Measurements from ENCODE around the gene GAK.

The GAK gene

DNA sequence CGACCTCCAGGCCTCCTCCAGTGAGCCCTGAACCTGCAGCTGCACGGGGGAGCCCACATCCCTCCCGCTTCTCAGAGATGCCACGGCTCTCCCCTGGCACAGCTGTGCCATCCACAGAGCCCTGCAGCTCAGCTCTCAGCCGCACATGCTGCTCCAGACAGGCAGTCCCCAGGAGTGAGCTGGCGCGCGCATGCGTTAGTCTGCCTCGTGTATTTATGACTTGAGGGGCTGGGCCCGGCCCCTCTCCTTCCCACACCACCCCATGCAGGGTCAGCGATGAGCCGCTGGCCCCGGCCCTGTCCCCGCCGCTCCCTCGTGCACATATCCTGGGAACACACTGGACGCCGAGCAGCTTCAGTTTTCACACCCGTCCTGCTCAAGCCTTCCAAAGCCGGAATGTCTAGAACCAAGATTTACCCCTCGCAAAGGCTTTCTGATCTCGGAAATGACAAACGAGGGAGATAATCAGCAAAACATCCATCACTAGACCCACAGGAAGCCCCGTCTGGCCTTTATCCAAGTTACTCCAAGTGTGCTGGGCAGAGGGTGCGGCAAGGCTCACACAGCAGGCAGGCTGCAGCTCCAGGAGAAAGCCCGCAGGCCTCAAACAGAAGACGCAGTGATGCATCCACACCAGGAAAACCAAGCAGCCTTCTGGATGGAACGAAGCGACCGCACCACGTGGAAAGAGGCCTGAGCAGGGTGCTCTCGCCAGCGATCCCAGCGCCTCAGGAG, 24.3 kb downstream of the GAK start:
- no peak for DNase-seq (ENCODE audit: low read depth in 2 of 2)

DNA sequence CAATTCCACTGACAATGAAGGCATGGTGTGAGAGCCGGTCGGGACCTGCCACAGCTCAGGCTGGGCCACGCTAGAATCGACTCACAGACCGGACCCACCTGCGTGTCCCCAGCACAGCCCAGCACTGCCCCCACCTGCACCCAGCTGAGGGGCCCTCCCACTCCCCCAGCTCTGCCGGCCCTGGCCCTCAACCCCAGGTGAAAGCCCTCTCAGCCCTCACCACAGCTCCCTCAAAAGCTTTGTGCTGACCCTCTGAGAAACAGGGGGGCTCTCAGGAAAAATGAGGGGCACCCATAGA, 25.1 kb downstream of the GAK start:
- no peak for DNase-seq (ENCODE audit: low read depth in 2 of 2)

DNA sequence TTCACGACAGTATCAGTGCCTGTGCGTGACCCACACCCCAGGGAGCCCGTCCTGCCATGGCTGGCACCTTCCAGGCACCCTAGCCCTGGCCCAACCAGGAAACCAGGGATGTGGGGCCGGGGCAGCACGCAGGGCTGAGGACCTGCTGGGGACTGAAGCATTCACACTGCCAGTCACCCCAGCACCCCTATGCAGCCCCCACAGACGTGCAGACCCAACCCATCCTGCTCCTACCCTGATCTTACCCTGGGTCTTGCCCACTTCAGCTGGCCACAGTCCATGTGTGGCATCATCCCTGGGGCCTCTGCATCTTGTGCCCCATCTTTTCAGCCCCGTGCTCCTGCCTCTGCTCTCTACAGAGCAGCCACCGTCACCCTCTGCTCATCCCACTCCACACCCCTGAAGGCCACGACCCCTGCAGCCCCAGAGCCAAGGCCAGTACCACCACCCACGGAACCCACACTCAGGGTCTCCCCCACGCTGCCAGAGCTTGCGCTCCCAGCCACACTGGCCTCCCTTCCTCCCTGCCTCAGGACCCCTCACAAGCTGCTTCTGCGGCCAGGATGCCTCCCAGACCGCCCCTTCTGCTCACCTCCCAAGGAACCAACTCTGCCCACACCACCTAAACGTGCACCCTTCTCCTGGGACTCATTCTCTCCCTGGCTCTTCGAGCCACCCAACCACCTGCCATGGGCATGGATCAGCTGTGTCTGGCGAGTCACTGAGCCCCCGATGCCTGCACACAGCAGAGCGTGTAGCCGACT, 25.6 kb downstream of the GAK start:
- DNase-seq (ENCODE audit: low read depth in 2 of 2) = no peak

DNA sequence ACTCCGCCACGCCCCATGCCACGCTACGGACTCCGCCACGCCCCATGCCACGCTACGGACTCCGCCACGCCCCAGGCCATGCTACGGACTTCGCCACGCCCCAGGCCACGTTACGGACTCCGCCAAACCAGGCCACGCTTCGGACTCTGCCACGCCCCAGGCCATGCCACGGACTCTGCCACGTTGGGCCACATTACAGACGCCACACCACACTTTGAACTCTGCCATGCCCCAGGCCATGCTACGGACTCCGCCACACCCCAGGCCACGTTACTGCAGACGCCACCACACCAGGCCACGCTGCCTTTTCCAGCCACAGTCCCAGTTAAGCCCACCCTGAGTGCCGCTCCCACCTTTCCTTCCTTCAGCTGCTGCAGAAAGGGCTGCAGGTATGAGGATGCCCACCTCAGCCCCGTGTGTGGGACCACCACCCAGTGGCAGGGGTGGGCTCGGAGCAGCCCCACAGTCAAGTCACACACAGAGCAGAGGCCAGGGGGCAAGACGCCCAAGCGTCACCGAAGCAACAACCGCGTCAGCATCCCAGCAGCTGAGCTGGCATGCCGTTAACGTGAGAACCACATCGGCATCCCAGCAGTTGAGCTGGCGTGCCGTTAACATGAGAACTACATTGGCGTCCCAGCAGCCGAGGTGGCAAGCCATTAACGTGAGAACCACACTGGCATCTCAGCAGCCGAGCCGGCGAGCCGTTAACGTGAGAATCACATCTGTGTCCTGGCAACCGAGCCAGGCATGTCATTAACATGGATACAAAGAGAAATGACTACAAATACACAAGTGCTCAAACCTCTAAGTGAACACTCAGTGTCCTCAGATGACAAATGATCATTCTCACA, 26.4 kb downstream of the GAK start:
- DNase-seq (ENCODE audit: low read depth in 2 of 2) = no peak

DNA sequence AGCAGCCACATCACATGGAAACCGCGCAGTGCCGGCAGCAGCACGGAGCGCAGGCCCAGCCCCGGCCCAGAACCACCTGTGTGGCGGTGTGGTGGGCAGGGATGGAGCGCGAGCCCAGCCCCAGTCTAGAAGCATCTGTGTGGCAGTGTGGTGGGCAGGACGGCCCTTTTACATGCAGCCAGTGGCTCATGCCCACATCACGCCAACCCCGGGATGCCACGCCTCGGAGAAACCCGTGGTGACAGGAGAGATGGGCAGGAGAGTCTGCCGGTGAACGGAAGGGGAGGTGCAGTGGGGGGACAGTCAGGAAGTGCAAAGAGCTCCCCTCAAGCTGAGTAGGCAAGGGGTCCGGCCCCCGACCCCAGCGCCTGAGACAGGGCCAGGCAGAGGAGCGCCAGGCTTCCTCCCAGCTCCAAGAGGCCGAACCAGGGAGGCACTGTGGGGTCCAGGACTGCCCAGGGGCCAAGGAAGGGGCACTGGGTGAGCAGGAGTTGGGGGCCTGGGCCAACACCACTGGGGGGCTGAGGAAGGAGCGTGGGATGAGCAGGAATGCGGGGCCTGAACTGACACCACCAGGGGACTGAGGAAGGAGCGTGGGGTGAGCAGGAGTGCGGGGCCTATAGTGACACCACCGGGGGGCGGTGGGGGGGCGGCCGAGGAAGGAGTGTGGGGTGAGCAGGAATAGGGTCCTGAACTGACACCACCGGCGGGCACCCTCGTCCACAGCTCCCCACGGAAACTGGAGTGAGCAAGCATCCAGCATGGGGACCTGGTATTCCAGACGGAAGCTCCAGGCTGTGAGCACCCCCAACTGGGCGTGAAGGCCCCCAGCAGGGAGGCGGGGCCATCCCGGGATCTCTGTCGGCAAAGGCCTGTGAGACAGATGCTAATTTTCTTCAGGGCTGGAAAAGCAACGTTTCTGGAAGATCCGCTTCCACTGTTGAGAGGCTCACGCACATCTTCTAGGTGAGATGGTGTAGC, 28.8 kb downstream of the GAK start:
- DNase-seq (ENCODE audit: low read depth in 2 of 2) = no peak

DNA sequence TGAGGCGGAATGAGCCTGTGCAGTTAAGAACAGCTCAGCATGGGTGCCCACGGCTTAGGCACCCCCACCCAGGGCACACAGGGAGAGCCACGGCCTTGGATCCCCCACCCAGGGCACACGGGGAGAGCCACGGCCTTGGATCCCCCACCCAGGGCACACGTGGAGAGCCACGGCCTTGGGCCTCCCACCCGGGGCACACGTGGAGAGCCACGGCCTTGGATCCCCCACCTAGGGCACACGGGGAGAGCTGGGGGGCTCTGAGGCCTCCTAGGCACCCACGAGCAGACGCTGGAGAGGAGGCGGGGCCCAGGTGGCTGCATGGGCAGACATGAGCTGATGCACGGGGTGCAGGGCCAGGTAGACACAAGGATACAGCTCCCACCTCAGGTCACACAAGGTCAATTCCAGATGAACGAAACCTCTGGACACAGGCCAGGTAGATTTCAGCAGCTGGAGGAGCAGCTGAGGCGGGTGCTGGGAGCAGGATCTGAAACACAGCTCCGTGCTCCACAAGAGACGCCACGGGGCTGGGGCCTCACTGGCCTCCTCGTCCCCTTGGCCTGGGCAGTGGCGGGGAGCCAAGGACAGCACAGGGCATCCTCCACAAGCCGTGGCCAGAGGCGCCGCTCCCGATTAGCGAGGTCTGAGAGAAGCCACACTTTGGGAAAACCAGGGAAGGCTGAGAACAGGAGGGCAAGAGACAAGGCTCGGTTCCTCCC, 30.8 kb downstream of the GAK start:
- DNase-seq (ENCODE audit: low read depth in 2 of 2) = no peak

DNA sequence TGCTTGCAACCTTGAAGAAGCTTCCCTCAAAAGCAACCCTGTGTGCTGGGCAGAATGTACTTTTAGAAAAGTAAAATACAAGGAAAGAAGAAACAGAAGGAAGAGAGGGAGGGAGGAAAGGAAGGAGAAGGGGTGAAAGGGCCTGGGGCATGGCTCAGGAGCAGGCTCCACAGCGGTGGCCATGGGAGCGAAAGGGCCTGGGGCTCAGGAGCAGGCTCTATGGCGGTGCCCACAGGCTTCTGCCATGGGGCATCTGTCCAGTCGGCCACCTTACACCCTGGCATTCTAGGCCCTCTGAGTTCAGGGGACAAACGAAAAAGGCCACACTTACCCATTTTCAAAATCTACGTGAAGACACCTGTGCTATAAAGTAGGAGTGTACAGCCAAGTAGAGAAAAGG, 31.4 kb downstream of the GAK start:
- no peak for DNase-seq (ENCODE audit: low read depth in 2 of 2)

DNA sequence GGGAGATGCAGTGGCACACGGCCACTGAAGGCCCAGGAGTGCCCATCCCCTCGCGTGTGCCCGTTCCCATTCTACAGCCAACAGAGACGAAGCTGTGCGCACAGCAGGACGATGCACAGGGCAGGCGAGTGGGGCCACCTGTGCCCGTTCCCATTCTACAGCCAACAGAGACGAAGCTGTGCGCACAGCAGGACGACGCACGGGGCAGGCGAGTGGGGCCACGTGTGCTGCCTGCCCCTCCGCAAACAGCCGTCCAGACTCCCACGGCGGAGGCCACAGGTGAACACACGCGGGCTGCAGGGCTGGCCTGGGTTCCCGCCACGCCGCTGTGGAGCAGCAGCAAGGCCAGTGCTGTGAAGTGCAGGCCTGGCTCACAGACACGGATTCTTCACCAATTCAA, 32.0 kb downstream of the GAK start:
- DNase-seq (ENCODE audit: low read depth in 2 of 2) = no peak

DNA sequence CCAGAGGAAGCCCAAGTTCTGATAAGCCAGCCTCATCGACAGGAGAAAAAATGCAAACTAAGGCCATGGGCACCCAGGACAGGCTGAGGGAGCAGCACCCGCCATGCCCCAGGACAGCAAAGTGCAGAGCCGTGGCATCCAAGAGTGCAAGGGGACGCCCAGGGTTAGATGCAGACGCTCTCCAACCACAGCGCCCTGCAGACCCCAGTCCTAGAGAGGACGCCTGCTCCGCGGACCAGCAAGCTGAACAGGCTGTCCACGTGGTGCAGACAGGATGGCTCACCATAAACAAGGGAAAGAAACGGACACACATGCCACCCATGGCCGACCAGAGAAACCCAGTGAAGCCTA, 32.6 kb downstream of the GAK start:
- DNase-seq (ENCODE audit: low read depth in 2 of 2) = no peak

DNA sequence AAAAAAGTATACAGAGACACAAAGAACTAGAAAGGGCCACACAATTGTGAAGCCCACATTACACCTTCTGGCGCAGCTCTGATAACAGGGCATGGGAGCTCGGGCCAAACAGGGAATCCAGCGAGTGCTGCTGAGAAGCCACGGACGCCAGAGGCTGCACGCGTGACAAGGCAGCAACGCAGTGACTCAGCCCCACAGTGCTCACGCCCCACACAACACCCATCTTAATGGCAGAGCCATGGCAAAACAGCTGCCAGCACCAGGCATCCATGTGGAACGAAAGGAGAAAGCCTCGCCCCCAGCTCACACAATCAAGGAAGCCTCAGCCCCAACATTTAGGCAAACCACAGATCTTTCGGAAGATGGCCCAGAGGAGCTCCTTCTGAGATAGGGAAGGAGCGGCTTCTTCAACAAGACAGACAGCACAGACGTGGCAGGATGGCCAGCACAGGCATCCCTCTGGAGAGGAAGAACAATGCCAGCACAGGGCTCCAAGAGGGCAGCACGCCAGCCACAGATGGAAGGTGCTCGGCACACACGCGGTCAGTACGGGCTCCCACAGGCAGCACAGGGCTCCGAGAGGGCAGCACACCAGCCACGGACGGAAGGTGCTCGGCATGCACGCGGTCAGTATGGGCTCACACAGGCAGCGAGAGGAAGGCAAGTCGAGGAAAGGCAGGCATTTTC, 33.1 kb downstream of the GAK start:
- DNase-seq (ENCODE audit: low read depth in 2 of 2) = no peak

DNA sequence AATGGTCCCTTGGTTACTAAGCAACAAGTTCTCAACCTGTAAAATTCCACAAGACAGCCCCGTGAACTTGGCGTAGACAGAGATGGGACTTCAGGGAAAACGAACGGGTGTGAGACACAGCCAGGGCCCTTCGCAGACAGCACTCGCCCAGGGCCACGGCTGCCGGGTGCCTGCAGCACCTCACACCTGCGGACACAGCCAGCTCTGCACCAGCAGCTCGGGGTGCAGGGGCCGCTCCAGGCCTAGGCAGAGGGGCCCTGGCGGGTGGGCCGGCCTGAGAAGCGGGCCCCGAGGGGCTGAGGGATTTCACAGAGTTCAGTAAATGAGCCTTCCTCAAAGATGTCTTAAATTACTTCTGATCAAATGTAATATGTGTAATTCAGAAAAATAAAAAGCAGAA, 34.0 kb downstream of the GAK start:
- no peak for DNase-seq (ENCODE audit: low read depth in 2 of 2)

DNA sequence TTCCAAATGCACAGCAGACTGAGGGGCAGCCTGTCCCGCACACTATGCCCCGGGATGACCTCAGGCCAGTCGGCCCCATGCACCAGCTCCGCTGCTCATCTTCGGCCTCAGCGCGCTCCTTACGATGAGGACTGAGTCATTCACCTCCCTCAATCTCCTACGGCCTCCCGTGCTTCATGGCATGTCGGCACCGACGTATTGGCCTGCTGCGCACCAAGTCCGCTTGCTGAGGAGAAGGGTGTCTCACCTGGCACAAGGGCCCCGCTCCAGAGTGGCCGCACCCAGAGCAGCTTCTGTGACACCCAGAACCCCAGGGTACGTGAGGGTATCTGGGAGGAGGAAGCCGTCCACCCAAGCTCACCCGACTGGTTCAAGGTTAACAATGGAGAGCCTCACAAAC, 35.5 kb downstream of the GAK start:
- DNase-seq (ENCODE audit: low read depth in 2 of 2) = no peak

DNA sequence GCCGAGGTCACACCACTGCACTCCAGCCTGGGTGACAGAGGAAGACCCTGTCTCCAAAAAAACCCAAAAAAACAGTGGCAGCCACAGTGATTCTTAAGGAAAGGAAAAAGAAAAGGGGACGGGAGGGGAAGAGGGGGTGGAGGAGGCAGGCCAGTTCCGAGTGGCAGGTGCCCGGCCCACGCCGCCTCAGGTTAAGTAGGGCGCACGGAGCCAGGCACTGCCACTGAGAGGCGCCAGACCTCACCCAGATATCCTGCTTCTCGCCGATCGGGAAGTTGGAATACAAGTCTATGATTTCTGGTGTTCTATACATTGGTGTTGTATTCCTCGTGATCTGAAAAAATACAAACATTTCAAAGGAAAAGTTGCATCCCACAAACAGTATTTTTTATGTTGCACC, 35.9 kb downstream of the GAK start:
- DNase-seq (ENCODE audit: low read depth in 2 of 2) = no peak

DNA sequence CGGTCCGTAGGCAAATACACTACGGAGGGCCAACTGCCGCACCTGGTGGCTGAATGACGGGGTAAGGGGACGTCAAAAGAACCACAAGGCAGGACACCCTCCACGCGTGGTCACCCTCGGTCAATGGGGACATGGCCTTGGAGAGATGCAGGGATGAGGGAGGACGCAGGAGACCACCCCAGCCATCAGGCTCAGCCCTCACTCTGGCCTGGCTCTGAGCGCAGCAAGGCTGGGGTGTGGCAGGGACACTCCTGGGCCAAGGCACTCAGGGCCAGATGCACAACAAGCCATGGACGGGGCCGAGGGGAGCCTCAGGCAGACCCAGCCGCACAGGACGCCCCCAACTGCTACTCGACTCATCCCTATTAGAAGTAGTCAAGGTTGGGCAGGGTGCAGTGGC, 36.5 kb downstream of the GAK start:
- DNase-seq (ENCODE audit: low read depth in 2 of 2) = no peak

DNA sequence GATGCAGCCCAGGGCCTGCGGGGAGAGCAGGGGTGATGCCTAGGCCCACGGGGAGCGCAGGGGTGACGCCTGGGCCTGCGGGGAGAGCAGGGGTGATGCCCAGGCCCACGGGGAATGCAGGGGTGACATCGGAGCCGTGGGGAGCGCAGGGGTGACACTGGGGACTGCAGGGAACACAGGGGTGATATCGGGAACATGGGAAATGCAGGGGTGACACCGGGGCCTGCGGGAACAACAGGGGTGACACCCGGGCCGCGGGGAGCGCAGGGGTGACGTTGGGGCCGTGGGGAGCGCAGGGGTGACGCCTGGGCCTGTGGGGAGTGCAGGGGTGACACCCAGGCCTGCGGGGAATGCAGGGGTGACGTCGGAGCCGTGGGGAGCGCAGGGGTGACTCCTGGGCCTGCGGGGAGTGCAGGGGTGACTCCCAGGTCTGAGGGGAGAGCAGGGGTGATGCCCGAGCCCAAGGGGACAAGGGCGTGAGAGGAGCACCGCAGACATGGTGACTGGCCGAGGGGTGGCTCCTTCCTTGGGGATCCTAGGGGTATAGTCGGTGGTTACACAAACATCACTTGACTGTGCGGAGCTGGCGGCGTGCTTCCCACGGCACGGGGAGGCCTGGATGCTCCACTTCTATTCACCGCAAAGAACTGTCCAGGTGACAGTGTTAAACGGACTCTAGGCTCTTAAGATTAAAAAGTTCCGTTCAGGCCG, 38.0 kb downstream of the GAK start:
- DNase-seq (ENCODE audit: low read depth in 2 of 2) = no peak

DNA sequence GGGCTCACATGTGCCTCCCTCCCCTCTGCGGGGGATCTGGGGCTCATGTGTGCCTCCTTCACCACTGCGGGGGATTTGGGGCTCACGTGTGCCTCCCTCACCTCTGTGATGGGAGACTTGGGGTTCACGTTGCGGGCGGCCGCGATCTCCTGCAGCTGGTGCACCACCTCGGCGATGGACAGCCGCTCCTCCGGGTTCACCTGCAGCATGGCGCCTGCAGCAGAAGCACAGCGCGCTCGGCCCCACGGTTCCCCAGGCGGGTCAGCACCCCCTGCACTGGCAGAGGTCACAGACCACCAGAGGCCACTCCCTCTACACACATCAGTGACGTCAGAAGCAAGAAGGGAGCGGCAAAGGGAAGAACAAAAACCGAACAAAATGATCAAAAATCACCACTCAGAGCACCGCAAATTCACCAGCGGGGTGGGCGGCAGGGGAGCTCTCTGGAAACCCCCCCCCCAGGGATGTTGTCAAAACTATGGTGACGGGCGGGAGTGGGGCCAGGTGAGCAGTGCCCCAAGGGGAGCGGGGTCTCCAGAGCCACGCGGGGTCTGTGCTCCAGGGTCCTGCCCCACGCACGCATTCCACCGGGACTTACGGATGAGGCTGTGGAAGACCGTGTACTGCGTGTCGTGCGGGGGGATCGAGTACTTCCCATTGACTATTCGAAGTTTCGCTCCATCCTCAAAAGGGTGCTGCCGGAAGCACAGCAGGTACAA, 38.7 kb downstream of the GAK start:
- no peak for DNase-seq (ENCODE audit: low read depth in 2 of 2)

DNA sequence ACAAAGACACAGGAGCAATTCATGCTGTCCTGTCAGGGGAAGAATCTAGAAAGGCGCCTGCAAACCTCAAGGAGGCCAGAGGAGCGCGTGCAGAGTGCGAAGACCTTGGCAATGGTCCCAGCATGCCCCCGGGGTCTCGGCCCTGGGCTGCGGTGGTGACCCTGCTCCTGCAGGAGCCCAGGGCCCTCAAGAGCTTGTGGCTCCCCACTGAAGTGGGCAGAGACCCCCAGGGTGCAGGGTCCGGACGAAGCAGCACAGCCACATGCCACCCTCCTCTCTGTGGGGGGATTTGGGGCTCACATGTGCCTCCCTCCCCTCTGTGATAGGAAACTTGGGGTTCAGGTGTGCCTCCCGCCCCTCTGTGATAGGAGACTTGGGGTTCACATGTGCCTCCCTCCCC, 39.3 kb downstream of the GAK start:
- DNase-seq (ENCODE audit: low read depth in 2 of 2) = no peak

DNA sequence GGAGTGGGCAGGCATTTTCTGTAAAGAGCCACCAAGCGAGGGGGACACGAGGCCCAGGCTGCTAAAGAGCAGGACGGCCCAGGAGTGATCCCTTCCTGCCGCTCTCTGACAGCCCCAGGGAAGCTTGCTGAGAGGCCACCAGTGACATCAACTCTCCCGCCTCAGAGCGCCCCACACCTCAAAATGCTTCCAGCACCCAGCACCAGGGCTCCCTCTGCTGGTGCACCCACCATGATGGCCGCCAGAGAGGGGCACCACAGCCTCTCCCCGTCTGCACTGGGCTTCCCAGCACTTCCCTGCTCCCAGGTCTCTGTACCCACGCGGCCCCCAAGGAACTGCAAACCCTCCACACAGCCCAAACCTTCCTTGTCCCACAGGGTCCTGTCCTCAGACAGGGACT, 40.4 kb downstream of the GAK start:
- no peak for DNase-seq (ENCODE audit: low read depth in 2 of 2)

DNA sequence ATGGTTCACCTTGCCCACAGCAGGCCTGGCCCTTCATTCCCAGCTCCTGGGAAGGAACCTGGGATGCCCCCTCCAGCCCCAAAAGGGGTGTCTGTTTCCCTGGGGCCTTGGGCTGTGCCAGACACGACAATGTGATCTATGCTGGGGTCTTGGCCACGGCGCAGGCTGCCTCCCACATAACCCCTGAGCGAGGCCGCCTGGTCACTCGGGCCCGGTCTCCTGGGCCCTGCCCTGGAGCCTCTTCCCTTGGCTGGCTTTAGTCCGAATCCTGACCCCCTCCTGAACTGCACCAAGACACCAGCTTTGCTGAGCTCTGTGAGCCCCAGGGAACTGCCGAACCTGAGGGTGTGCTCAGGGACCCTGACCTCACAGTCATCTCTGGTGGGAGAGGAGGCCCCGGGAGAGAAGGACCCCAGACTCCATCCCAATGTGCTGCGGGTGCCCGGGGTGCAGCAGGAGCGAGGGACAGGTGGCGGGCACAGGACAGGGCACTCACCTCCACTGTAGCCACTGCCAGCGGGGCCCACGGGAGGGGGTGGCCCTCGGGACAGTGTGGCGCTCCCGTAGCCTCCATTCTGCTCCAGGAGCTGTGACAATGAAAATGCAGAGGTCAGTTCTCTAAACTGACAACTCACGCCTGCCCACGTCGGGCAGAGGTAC, 42.0 kb downstream of the GAK start:
- DNase-seq (ENCODE audit: low read depth in 2 of 2) = no peak
